HTR-8/SVneo (cell line): ENCODE results near the gene RASGEF1C.
"Not testable (repeated sequence)": the region's sequence is repeated elsewhere in the genome, so short reads cannot be mapped to it uniquely, and the experiment has no call there.

Source experiments
- DNase-seq: peaks from one replicate; pipeline ENCODE4 v3.0.0; 2011; ENCODE audit warnings: low spot score, mixed read lengths; ENCODE audit not compliant: insufficient read length
- FAIRE-seq: peaks from 2 replicates; lab custom pipeline; 2011; peaks lifted over from hg19 to GRCh38; lab: Jason Lieb, UNC

RASGEF1C gene

GRCh38 chr5:180212363-180213255 is 3.6 kb upstream of the RASGEF1C start:
- FAIRE-seq (no peak), DNase-seq (no peak)

- no peak for DNase-seq
- FAIRE-seq, result no peak
These were observed 2.7 kb upstream of the RASGEF1C start for GRCh38 chr5:180211761-180212035.

- FAIRE-seq (no peak), DNase-seq (no peak)
These were observed 2.1 kb upstream of the RASGEF1C start for GRCh38 chr5:180210961-180211760.

- FAIRE-seq, result not testable (repeated sequence)
These were observed 1.1 kb upstream of the RASGEF1C start for GRCh38 chr5:180210077-180210476.

GRCh38 chr5:180208435-180209081 is 453 bp downstream of the RASGEF1C start:
- FAIRE-seq (no peak), DNase-seq (peak; percentile 38)

More at GRCh38 chr5:180210077-180210476, 1.1 kb upstream of the RASGEF1C start:
- DNase-seq, result not testable (repeated sequence)

- no peak for FAIRE-seq
- DNase-seq, result no peak
These were observed 975 bp downstream of the RASGEF1C start for GRCh38 chr5:180208038-180208434.

GRCh38 chr5:180207593-180207992 is 1.4 kb downstream of the RASGEF1C start:
- no peak for FAIRE-seq
- no peak for DNase-seq

- DNase-seq (no peak), FAIRE-seq (no peak)
These were observed 2.0 kb downstream of the RASGEF1C start for GRCh38 chr5:180206993-180207392.

- FAIRE-seq (no peak), DNase-seq (no peak)
These were observed 3.1 kb downstream of the RASGEF1C start for GRCh38 chr5:180205916-180206315.

- FAIRE-seq (no peak), DNase-seq (no peak)
These were observed 4.7 kb downstream of the RASGEF1C start for GRCh38 chr5:180204276-180204819.

- FAIRE-seq, result no peak
- no peak for DNase-seq
These were observed 6.0 kb downstream of the RASGEF1C start for GRCh38 chr5:180202939-180203573.

GRCh38 chr5:180201051-180201987 is 7.7 kb downstream of the RASGEF1C start:
- no peak for FAIRE-seq
- DNase-seq, result peak; percentile 61

GRCh38 chr5:180199390-180199789 is 9.6 kb downstream of the RASGEF1C start:
- DNase-seq (no peak), FAIRE-seq (no peak)

GRCh38 chr5:180198208-180198607 is 10.8 kb downstream of the RASGEF1C start:
- no peak for DNase-seq
- FAIRE-seq, result no peak

GRCh38 chr5:180197016-180197702 is 11.9 kb downstream of the RASGEF1C start:
- FAIRE-seq (no peak), DNase-seq (no peak)

GRCh38 chr5:180194410-180195345 is 14.3 kb downstream of the RASGEF1C start:
- no peak for FAIRE-seq
- DNase-seq, result no peak

- DNase-seq (no peak), FAIRE-seq (no peak)
These were observed 15.1 kb downstream of the RASGEF1C start for GRCh38 chr5:180193749-180194375.
